CD14-positive monocyte (primary cell): ENCODE data around the gene OLR1. TPM values are rescaled to one million over a fixed set of nuclear protein-coding genes. Genes with fewer than 3 reads are reported as not detected.

Experiments used
- DNase-seq, 3 donors: peaks; one replicate each; pipeline ENCODE4 v3.0.0-alpha.2; 2011 to 2022
- H2AFZ ChIP-seq: 2 replicates; pipeline ENCODE4 v1.6.0; 2012; ENCODE audit warnings: mild to moderate bottlenecking, low read depth, low read length, inconsistent platforms; ENCODE audit not compliant: insufficient read depth, poor library complexity, severe bottlenecking
- H3K27ac ChIP-seq, 2 donors: 1 replicate in 1 of 2; 2 replicates in 1 of 2; pipeline ENCODE4 v1.5.1; 2012 to 2013; ENCODE audit warnings: low read length in 2 of 2, control low read depth in 1 of 2, inconsistent platforms in 1 of 2, low read depth in 1 of 2, mild to moderate bottlenecking in 1 of 2
- H3K27me3 ChIP-seq, 2 donors: one replicate each; pipeline versions ENCODE4 v1.6.0 to v1.6.1; 2011 to 2013; ENCODE audit warnings: low read length in 2 of 2; ENCODE audit not compliant: control insufficient read depth in 2 of 2, insufficient read depth in 2 of 2
- H3K36me3 ChIP-seq, 2 donors: replicated peaks in 1 of 2; 1 replicate in 1 of 2; 2 replicates in 1 of 2; pipeline versions ENCODE4 v1.5.1 to v1.6.1; 2012 to 2013; ENCODE audit warnings: low read length in 2 of 2, control low read depth in 1 of 2, inconsistent platforms in 1 of 2, mild to moderate bottlenecking in 1 of 2; ENCODE audit not compliant: insufficient read depth in 2 of 2, control insufficient read depth in 1 of 2
- H3K4me1 ChIP-seq, 2 donors: 1 replicate in 1 of 2; 2 replicates in 1 of 2; pipeline versions ENCODE4 v1.5.1 to v1.6.1; 2012 to 2013; ENCODE audit warnings: low read length in 2 of 2, control low read depth in 1 of 2, inconsistent platforms in 1 of 2, mild to moderate bottlenecking in 1 of 2, moderate library complexity in 1 of 2; ENCODE audit not compliant: insufficient read depth in 2 of 2, control insufficient read depth in 1 of 2
- H3K4me2 ChIP-seq: replicated peaks from 2 replicates; pipeline ENCODE3; 2012; ENCODE audit warnings: low read length, moderate library complexity, mild to moderate bottlenecking; ENCODE audit not compliant: poor library complexity, severe bottlenecking; ENCODE audit errors: extremely low read depth
- H3K4me3 ChIP-seq, 3 experiments: fragments of 200-600 bp in 1 of 3; sonication (generic) in 1 of 3; replicated peaks in 1 of 3; 1 replicate in 2 of 3; 2 replicates in 1 of 3; pipeline ENCODE4 v1.5.1; 2011 to 2013; ENCODE audit warnings: low read length in 3 of 3, mild to moderate bottlenecking in 3 of 3, control low read depth in 2 of 3, low read depth in 2 of 3, inconsistent platforms in 1 of 3, moderate library complexity in 1 of 3
- H3K79me2 ChIP-seq: 2 replicates; pipeline ENCODE4 v1.6.0; 2012; ENCODE audit warnings: mild to moderate bottlenecking, control low read depth, inconsistent platforms, low read length, moderate library complexity; ENCODE audit not compliant: insufficient read depth
- H3K9ac ChIP-seq: 2 replicates; pipeline ENCODE4 v1.6.0; 2017; ENCODE audit warnings: low read length, mild to moderate bottlenecking; ENCODE audit not compliant: insufficient read depth, poor library complexity, severe bottlenecking
- H3K9me3 ChIP-seq, 2 donors: replicated peaks in 1 of 2; 1 replicate in 1 of 2; 2 replicates in 1 of 2; pipeline versions ENCODE4 v1.5.1 to v1.6.1; 2012 to 2013; ENCODE audit warnings: low read length in 2 of 2, control low read depth in 1 of 2; ENCODE audit not compliant: control insufficient read depth in 1 of 2, insufficient read depth in 1 of 2
- H4K20me1 ChIP-seq: 2 replicates; pipeline ENCODE4 v1.6.0; 2012; ENCODE audit warnings: mild to moderate bottlenecking, low read length, control low read depth, moderate library complexity; ENCODE audit not compliant: insufficient read depth
- H3K27ac Mint-ChIP-seq, 7 donors: one replicate each; pipeline ENCODE4 v1.8.0; 2020; ENCODE audit warnings: mild to moderate bottlenecking in 7 of 7, mixed read lengths in 7 of 7, moderate library complexity in 6 of 7, inconsistent platforms in 2 of 7
- H3K27me3 Mint-ChIP-seq, 3 donors: one replicate each; pipeline ENCODE4 v1.8.0; 2021 to 2022; ENCODE audit warnings: low read depth in 3 of 3, mild to moderate bottlenecking in 3 of 3, mixed read lengths in 3 of 3, moderate library complexity in 3 of 3, inconsistent platforms in 1 of 3
- H3K36me3 Mint-ChIP-seq, 2 donors: one replicate each; pipeline ENCODE4 v1.8.0; 2020; ENCODE audit warnings: mixed read lengths in 2 of 2, inconsistent platforms in 1 of 2, mild to moderate bottlenecking in 1 of 2
- H3K4me1 Mint-ChIP-seq: one replicate; pipeline ENCODE4 v1.8.0; 2020; ENCODE audit warnings: mild to moderate bottlenecking, mixed read lengths
- H3K4me3 Mint-ChIP-seq, 2 donors: one replicate each; pipeline ENCODE4 v1.8.0; 2020; ENCODE audit warnings: mild to moderate bottlenecking in 2 of 2, mixed read lengths in 2 of 2, moderate library complexity in 1 of 2
- H3K9me3 Mint-ChIP-seq, 7 donors: one replicate each; pipeline ENCODE4 v1.8.0; 2020 to 2022; ENCODE audit warnings: mixed read lengths in 7 of 7, mild to moderate bottlenecking in 6 of 7, moderate library complexity in 6 of 7, inconsistent platforms in 2 of 7
- CTCF ChIP-seq: fragments of 200-600 bp; IDR thresholded peaks from one replicate; pipeline ENCODE4 v1.8.0; 2022; ENCODE audit warnings: antibody characterized with exemption, mild to moderate bottlenecking
- WGBS: methylation state at CpG from one replicate; pipeline ENCODE4 v1.1.5; 2013; ENCODE audit warnings: missing lambda C conversion rate; ENCODE audit not compliant: insufficient coverage; 5-methylcytosine and 5-hydroxymethylcytosine counted together
- intact Hi-C, 2 donors: fragments of 100-400 bp; cut with micrococcal nuclease; formaldehyde crosslinking; loops; one replicate each; pipeline versions ENCODE4 v1.15.0 to v1.15.1; 2023
- polyA plus RNA-seq, 3 donors: library from polyadenylated mRNA; depleted of rRNA in 1 of 3; unstranded in 2 of 3; stranded (reverse) in 1 of 3; fragments of 300-500 nt in 2 of 3; fragments of >200 nt in 1 of 3; fragmentation: Illumina TruSeq in 2 of 3; gene quantifications; 1 replicate in 2 of 3; 2 replicates in 1 of 3; pipeline ENCODE4 v1.2.3, GENCODE V29; 2012 to 2021

The OLR1 gene
- polyA plus RNA-seq, 3 donors, result 0.88 to 12.9 (median 0.99) TPM

- no peak for DNase-seq
- no peak overlapping the region for H2AFZ ChIP-seq
- H3K9me3 ChIP-seq, result no peaks in the 10 kb centered on the region
- H3K4me3 Mint-ChIP-seq, result no peak overlapping the region
- intact Hi-C loops, result loop anchor here (2.0 to 10.0 kb wide), 5 partner anchors 72 to 262 kb away; partner anchors contain the start of gene CLEC9A (in 1 of the 2)
- H3K27ac ChIP-seq, result no peak overlapping the region
- no peaks in the 10 kb centered on the region for H3K27me3 ChIP-seq
- no peak for TF ChIP-seq CTCF
- H3K9ac ChIP-seq, result no peak overlapping the region
- no peaks in the 10 kb centered on the region for H3K36me3 ChIP-seq
- no peak overlapping the region for H3K4me3 ChIP-seq
- H3K4me1 Mint-ChIP-seq, result peaks cover 27% of the 10 kb centered on the region
- no peaks in the 10 kb centered on the region for H4K20me1 ChIP-seq
- 78% methylated on average over 11 of the region's 13 CpGs for whole genome bisulfite sequencing
- peaks cover 0 to 2% (median 0%) of the 10 kb centered on the region in 7 donors for H3K9me3 Mint-ChIP-seq
- H3K27me3 Mint-ChIP-seq, result peaks cover 0 to 3% (median 0%) of the 10 kb centered on the region in 3 donors
- no peaks in the 10 kb centered on the region for H3K79me2 ChIP-seq
- peaks cover 20% of the 10 kb centered on the region in 2 donors for H3K4me1 ChIP-seq
- H3K36me3 Mint-ChIP-seq, result no peaks in the 10 kb centered on the region
- no peak overlapping the region for H3K27ac Mint-ChIP-seq
- no peak overlapping the region for H3K4me2 ChIP-seq
Observed at GRCh38 chr12:10136637-10137205, 35.2 kb downstream of the OLR1 start.

GRCh38 chr12:10135126-10135525, 36.8 kb downstream of the OLR1 start:
- H3K9ac ChIP-seq, result no peak overlapping the region
- H3K9me3 ChIP-seq, result no peaks in the 10 kb centered on the region
- H3K4me1 ChIP-seq, result peaks cover 36% of the 10 kb centered on the region in 2 donors
- H3K4me2 ChIP-seq, result no peak overlapping the region
- H2AFZ ChIP-seq, result no peak overlapping the region
- no peaks in the 10 kb centered on the region for H3K27me3 ChIP-seq
- H3K4me3 Mint-ChIP-seq, result no peak overlapping the region
- H3K36me3 ChIP-seq, result no peaks in the 10 kb centered on the region
- no peak overlapping the region for H3K4me3 ChIP-seq
- no peak for DNase-seq
- H4K20me1 ChIP-seq, result no peaks in the 10 kb centered on the region
- H3K79me2 ChIP-seq, result no peaks in the 10 kb centered on the region
- no peaks in the 10 kb centered on the region for H3K36me3 Mint-ChIP-seq
- intact Hi-C loops, result loop anchor here (5.0 to 10.0 kb wide), 4 partner anchors 70 to 260 kb away; partner anchors contain the start of gene CLEC9A (in 1 of the 2)
- peaks cover 0 to 2% (median 0%) of the 10 kb centered on the region in 7 donors for H3K9me3 Mint-ChIP-seq
- WGBS, result 100% methylated on average over 1 of the region's 4 CpGs
- peaks cover 0 to 3% (median 0%) of the 10 kb centered on the region in 3 donors for H3K27me3 Mint-ChIP-seq
- H3K27ac Mint-ChIP-seq, result no peak overlapping the region
- TF ChIP-seq CTCF, result no peak
- H3K4me1 Mint-ChIP-seq, result peaks cover 36% of the 10 kb centered on the region
- no peak overlapping the region for H3K27ac ChIP-seq
